ENCODE data around the gene HIPK2. TPM values are rescaled to one million over a fixed set of nuclear protein-coding genes. Genes with fewer than 3 reads are reported as not detected.
"Not testable (repeated sequence)": the region's sequence is repeated elsewhere in the genome, so short reads cannot be mapped to it uniquely, and the experiment has no call there.

HIPK2 gene
- total RNA-seq, 1 donor, result 7.3 TPM

- H3K4me3 ChIP-seq (ENCODE audit: low read depth, low read length), result no peak overlapping the region
- DNase-seq (ENCODE audit: low read depth), result no peak
- TF ChIP-seq, protein P1, sequence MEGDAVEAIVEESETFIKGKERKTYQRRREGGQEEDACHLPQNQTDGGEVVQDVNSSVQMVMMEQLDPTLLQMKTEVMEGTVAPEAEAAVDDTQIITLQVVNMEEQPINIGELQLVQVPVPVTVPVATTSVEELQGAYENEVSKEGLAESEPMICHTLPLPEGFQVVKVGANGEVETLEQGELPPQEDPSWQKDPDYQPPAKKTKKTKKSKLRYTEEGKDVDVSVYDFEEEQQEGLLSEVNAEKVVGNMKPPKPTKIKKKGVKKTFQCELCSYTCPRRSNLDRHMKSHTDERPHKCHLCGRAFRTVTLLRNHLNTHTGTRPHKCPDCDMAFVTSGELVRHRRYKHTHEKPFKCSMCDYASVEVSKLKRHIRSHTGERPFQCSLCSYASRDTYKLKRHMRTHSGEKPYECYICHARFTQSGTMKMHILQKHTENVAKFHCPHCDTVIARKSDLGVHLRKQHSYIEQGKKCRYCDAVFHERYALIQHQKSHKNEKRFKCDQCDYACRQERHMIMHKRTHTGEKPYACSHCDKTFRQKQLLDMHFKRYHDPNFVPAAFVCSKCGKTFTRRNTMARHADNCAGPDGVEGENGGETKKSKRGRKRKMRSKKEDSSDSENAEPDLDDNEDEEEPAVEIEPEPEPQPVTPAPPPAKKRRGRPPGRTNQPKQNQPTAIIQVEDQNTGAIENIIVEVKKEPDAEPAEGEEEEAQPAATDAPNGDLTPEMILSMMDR (IDR thresholded peaks at IDR 0.05; ENCODE audit: insufficient read depth, low read depth, low read length), result no peak
Measured at GRCh38 chr7:139673762-139674161, 104.0 kb downstream of the HIPK2 start.

DNA sequence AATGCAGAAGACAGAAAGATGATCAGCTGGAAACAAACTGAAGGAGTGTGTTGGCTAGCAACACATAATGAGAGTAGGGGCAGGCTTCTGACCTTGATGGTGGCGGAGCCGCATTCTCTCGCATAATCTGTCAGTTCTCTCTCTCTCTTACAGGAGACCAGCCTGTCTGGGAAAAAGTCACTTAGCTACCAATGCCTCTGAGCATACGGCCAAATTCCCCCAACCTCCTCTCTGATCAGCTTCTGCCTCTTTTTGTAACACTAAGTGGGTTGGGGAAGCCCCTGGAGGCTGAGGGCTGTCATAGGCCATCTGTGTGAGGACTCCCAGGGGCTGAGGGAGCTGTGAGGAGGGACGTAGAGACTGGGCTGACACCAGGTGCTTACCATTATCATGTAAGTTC, 104.6 kb downstream of the HIPK2 start:
- DNase-seq (ENCODE audit: low read depth), result no peak
- TF ChIP-seq, protein P1 (IDR thresholded peaks at IDR 0.05; ENCODE audit: insufficient read depth, low read depth, low read length), result no peak
- H3K4me3 ChIP-seq (ENCODE audit: low read depth, low read length), result no peak overlapping the region

DNA sequence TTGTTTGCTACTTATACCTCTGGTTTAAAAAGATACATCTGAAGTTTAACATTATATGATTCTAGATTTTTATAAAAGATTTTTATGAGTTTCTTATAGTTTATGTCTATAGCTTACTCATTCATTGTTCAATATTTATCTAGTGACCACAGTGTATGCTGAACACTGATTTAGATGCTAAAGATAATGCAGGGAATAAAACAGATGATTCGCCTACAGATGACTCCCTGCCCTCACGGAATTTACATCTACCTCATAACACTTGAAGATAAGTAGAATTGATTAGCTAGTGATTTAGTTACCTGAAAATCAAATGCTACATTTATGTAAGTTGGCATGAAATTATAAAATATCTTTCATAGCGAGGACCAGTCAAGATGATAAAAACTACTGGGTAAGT, 105.8 kb downstream of the HIPK2 start:
- TF ChIP-seq, protein P1 (IDR thresholded peaks at IDR 0.05; ENCODE audit: insufficient read depth, low read depth, low read length), result no peak
- no peak overlapping the region for H3K4me3 ChIP-seq (ENCODE audit: low read depth, low read length)
- no peak for DNase-seq (ENCODE audit: low read depth)

DNA sequence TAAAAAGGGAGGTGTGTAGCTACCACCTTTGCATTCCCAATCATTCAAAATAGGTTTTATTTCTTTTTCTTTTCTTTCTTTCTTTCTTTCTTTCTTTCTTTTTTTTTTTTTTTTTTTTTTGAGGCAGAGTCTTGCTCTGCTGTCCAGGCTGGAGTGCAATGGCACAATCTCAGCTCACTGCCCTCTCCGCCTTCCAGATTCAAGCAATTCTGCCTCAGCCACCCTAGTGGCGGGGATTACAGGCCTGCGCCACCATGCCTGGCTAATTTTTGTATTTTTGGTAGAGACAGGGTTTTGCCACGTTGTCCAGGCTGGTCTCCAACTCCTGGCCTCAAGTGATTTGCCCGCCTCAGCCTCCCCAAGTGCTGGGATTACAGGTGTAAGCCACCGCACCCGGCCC, 107.1 kb downstream of the HIPK2 start:
- H3K4me3 ChIP-seq (ENCODE audit: low read depth, low read length); DNase-seq (ENCODE audit: low read depth): not testable (repeated sequence)

- DNase-seq (ENCODE audit: low read depth), result no peak
- TF ChIP-seq, protein P1 (IDR thresholded peaks at IDR 0.05; ENCODE audit: insufficient read depth, low read depth, low read length), result no peak
- no peak overlapping the region for H3K4me3 ChIP-seq (ENCODE audit: low read depth, low read length)
Measured at GRCh38 chr7:139669106-139670061, 108.4 kb downstream of the HIPK2 start.

DNA sequence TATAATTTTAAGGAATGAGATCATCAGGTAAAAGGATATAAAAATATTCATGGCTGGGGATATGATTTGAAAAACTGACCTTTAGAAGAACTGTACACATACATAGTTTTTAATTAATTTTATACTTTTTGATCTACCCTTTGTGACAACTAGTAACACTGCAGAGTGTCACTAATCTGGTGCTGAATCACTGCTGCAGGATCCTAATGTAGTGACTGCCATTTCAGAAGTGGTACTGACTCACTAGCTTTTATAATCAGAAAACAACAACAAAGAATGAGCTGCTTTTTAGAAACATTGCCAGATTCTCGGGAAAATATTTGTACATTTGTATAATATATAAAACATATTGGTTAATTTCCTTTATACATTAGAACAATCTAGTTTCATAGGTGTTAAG, 110.4 kb downstream of the HIPK2 start:
- DNase-seq (ENCODE audit: low read depth), result no peak
- TF ChIP-seq, protein P1 (IDR thresholded peaks at IDR 0.05; ENCODE audit: insufficient read depth, low read depth, low read length), result no peak
- H3K4me3 ChIP-seq (ENCODE audit: low read depth, low read length), result no peak overlapping the region

- no peak overlapping the region for H3K4me3 ChIP-seq (ENCODE audit: low read depth, low read length)
- TF ChIP-seq, protein P1 (IDR thresholded peaks at IDR 0.05; ENCODE audit: insufficient read depth, low read depth, low read length), result no peak
- DNase-seq (ENCODE audit: low read depth), result no peak
Measured at GRCh38 chr7:139666501-139666900, 111.3 kb downstream of the HIPK2 start.

Data from fibroblast of villous mesenchyme (primary cell).